ENCODE data around the gene DLG2.

DNA sequence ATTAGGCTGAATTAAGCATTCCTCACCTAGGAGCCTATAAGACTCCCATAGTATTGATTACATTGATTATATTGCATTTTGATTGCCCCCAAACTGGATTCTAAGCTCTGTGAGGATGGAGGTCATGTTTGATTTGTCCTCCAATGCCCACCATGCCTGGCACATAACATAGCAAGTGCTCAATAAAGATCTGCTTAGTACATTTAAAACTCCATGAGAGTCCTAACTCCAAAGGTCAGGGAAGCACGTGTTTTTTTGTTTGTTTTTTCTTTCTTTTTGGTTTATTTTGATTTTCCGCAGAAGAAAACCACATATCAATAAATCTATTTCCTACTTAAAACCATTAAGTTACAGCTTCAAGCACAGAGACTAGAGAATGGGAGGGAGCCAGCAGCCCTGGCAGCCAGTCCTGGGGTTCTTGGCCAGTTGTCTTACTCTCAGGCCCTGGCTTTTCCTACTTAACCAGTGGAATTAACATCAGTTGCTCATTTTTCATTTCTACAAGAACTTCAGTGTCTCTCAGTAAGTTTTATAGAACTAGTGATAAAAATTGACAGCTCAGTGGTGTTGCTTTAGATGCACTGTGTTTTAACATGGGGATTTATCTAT is 1911.1 kb downstream of the DLG2 start:
- TF ChIP-seq, protein P1, sequence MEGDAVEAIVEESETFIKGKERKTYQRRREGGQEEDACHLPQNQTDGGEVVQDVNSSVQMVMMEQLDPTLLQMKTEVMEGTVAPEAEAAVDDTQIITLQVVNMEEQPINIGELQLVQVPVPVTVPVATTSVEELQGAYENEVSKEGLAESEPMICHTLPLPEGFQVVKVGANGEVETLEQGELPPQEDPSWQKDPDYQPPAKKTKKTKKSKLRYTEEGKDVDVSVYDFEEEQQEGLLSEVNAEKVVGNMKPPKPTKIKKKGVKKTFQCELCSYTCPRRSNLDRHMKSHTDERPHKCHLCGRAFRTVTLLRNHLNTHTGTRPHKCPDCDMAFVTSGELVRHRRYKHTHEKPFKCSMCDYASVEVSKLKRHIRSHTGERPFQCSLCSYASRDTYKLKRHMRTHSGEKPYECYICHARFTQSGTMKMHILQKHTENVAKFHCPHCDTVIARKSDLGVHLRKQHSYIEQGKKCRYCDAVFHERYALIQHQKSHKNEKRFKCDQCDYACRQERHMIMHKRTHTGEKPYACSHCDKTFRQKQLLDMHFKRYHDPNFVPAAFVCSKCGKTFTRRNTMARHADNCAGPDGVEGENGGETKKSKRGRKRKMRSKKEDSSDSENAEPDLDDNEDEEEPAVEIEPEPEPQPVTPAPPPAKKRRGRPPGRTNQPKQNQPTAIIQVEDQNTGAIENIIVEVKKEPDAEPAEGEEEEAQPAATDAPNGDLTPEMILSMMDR (IDR thresholded peaks at IDR 0.05; ENCODE audit: insufficient read depth, low read depth, low read length) = no peak
- TF ChIP-seq EZH2 (IDR thresholded peaks at IDR 0.05; ENCODE audit: insufficient read depth, low read length) = no peak
